Lower leg skin (tissue), 4 donors: Measurements from ENCODE around the gene XYLT1. TPM values are rescaled to one million over a fixed set of nuclear protein-coding genes. Genes with fewer than 3 reads are reported as not detected.

ENCODE experiments used
- DNase-seq, 2 donors: peaks; one replicate each; pipeline ENCODE4 v3.0.0-alpha.2; 2019; ENCODE audit warnings: low spot score in 2 of 2
- H3K4me3 ChIP-seq: fragments of 200-600 bp; sonication (generic); 2 replicates; pipeline ENCODE4 v1.5.1; 2017; ENCODE audit warnings: mild to moderate bottlenecking, low read depth; ENCODE audit not compliant: poor library complexity, severe bottlenecking
- CTCF ChIP-seq, 3 donors: fragments of 450-650 bp; IDR thresholded peaks; one replicate each; pipeline ENCODE4 v1.5.1; 2016; ENCODE audit warnings: antibody characterized with exemption in 3 of 3, mild to moderate bottlenecking in 3 of 3, moderate library complexity in 2 of 3
- POLR2A ChIP-seq, 2 donors: fragments of 450-650 bp; IDR thresholded peaks; one replicate each; pipeline ENCODE4 v1.6.1; 2016 to 2017; ENCODE audit warnings: antibody characterized with exemption in 2 of 2, mild to moderate bottlenecking in 1 of 2, moderate library complexity in 1 of 2
- WGBS, 2 donors: methylation state at CpG; one replicate each; pipeline ENCODE4 v1.1.5; 2018; 5-methylcytosine and 5-hydroxymethylcytosine counted together
- intact Hi-C: fragments of 100-400 bp; cut with DNase I; formaldehyde crosslinking; loops from one replicate; pipeline ENCODE4 v1.15.0; 2023; ENCODE audit warnings: low total_unique reads
- total RNA-seq, 4 donors: library from RNA; depleted of rRNA; stranded (reverse); fragments of >200 nt; gene quantifications; one replicate each; pipeline ENCODE4 v1.1.0, GENCODE V29; 2016

Gene XYLT1
- total RNA-seq, 4 donors from 2014 or later, result 17.2 to 20.3 (median 19.7) TPM

- intact Hi-C loops, result loop anchor here (10.0 kb wide), 1 partner anchor 171 kb away; no protein-coding TSS in a partner anchor
- H3K4me3 ChIP-seq, result no peak overlapping the region
- TF ChIP-seq CTCF (IDR thresholded peaks at IDR 0.05) (no peak), POLR2A (IDR thresholded peaks at IDR 0.05) (no peak)
- no peak for DNase-seq
- 89 to 92% methylated on average over 6 of the region's 6 CpGs for WGBS, 2 donors
Measured at GRCh38 chr16:17465460-17465859, 5.3 kb downstream of the XYLT1 start.

GRCh38 chr16:17463335-17463734 is 7.4 kb downstream of the XYLT1 start:
- H3K4me3 ChIP-seq, result no peak overlapping the region
- DNase-seq, result no peak
- intact Hi-C loops, result loop anchor here (5.0 to 10.0 kb wide), 2 partner anchors 169 to 261 kb away; no protein-coding TSS in a partner anchor
- TF ChIP-seq CTCF (IDR thresholded peaks at IDR 0.05), result no peak
- TF ChIP-seq POLR2A (IDR thresholded peaks at IDR 0.05), result no peak
- 88 to 97% methylated on average over 2 of the region's 2 CpGs for WGBS, 2 donors

GRCh38 chr16:17461951-17462729 is 8.6 kb downstream of the XYLT1 start:
- TF ChIP-seq POLR2A (IDR thresholded peaks at IDR 0.05) (no peak), CTCF (IDR thresholded peaks at IDR 0.05) (no peak)
- DNase-seq, result no peak
- intact Hi-C loops, result loop anchor here (5.0 to 10.0 kb wide), 2 partner anchors 167 to 260 kb away; no protein-coding TSS in a partner anchor
- H3K4me3 ChIP-seq, result no peak overlapping the region
- 78 to 86% methylated on average over 13 of the region's 13 CpGs for WGBS, 2 donors

- intact Hi-C loops, result loop anchor here (5.0 to 10.0 kb wide), 2 partner anchors 166 to 259 kb away; no protein-coding TSS in a partner anchor
- no peak for TF ChIP-seq CTCF (IDR thresholded peaks at IDR 0.05)
- no peak for TF ChIP-seq POLR2A (IDR thresholded peaks at IDR 0.05)
- WGBS, 2 donors, result 76 to 83% methylated on average over 3 of the region's 3 CpGs
Measured at GRCh38 chr16:17460890-17461289, 9.9 kb downstream of the XYLT1 start.

GRCh38 chr16:17459903-17460521 is 10.7 kb downstream of the XYLT1 start:
- DNase-seq, result no peak
- intact Hi-C loops, result loop anchor here (2.0 to 10.0 kb wide), 3 partner anchors 49 to 258 kb away; no protein-coding TSS in a partner anchor
- 30 to 36% methylated on average over 12 of the region's 12 CpGs for WGBS, 2 donors
- no peak overlapping the region for H3K4me3 ChIP-seq
- TF ChIP-seq POLR2A (IDR thresholded peaks at IDR 0.05), result no peak
- no peak for TF ChIP-seq CTCF (IDR thresholded peaks at IDR 0.05)

More at GRCh38 chr16:17460890-17461289, 9.9 kb downstream of the XYLT1 start:
- no peak for DNase-seq
- no peak overlapping the region for H3K4me3 ChIP-seq
